A673 (cell line): Measurements from ENCODE around the gene IP6K2.

Experiments
- EZH2 ChIP-seq: fragments of 200-600 bp; sonication (generic); IDR thresholded peaks from 2 replicates; pipeline ENCODE4 v1.6.1; 2017; ENCODE audit warnings: borderline replicate concordance, low read depth, mild to moderate bottlenecking, mixed read lengths, antibody characterized with exemption, low read length; ENCODE audit not compliant: poor library complexity, severe bottlenecking
- TF ChIP-seq, protein P1 (sequence below): fragments of 300-800, 200-600 bp; sonication (generic); conservative IDR thresholded peaks from 2 replicates; pipeline ENCODE4 v1.5.1; 2017; ENCODE audit warnings: low read depth, mild to moderate bottlenecking, antibody characterized with exemption, low read length, moderate library complexity, mixed read lengths

DNA sequence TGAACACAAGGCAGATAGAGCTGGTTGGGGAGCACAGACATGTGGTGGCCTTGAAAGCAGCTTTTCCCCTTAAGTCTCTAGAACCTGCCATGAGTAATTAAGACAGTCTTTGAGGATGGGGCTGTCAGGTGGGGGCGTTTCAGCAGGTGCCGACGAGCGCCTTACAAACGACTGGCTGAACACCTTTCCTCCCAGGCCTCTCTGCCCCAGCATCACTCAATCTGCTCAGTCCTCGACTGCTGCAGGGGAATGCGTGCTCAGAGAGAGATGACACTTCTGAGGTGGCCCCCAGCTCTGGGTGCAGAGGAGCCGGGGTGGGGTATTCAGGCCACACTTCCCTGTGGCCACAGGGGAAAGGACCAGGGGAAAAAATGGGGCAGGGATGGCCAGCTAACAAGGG lies 23.2 kb downstream of the IP6K2 start:
- TF ChIP-seq, protein P1, sequence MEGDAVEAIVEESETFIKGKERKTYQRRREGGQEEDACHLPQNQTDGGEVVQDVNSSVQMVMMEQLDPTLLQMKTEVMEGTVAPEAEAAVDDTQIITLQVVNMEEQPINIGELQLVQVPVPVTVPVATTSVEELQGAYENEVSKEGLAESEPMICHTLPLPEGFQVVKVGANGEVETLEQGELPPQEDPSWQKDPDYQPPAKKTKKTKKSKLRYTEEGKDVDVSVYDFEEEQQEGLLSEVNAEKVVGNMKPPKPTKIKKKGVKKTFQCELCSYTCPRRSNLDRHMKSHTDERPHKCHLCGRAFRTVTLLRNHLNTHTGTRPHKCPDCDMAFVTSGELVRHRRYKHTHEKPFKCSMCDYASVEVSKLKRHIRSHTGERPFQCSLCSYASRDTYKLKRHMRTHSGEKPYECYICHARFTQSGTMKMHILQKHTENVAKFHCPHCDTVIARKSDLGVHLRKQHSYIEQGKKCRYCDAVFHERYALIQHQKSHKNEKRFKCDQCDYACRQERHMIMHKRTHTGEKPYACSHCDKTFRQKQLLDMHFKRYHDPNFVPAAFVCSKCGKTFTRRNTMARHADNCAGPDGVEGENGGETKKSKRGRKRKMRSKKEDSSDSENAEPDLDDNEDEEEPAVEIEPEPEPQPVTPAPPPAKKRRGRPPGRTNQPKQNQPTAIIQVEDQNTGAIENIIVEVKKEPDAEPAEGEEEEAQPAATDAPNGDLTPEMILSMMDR = no peak
- TF ChIP-seq EZH2 = no peak
